Activated CD4-positive, alpha-beta T cell treated with anti-CD3 and anti-CD28 coated beads for 1 hour (primary cell): Measurements from ENCODE around the gene ADGRD1.

Experiments
- DNase-seq: peaks from one replicate; pipeline ENCODE4 v3.0.0-alpha.2; 2020

Gene ADGRD1

GRCh38 chr12:131093971-131094830 lies 140.5 kb downstream of the ADGRD1 start:
- DNase-seq, result no peak

- no peak for DNase-seq
Measured at GRCh38 chr12:131094831-131095805, 141.4 kb downstream of the ADGRD1 start.

- DNase-seq, result no peak
Measured at GRCh38 chr12:131095826-131096680, 142.3 kb downstream of the ADGRD1 start.

- no peak for DNase-seq
Measured at GRCh38 chr12:131096681-131097181, 143.0 kb downstream of the ADGRD1 start.

GRCh38 chr12:131097202-131098177 lies 143.8 kb downstream of the ADGRD1 start:
- no peak for DNase-seq

- DNase-seq, result no peak
Measured at GRCh38 chr12:131098178-131098981, 144.7 kb downstream of the ADGRD1 start.

- DNase-seq, result no peak
Measured at GRCh38 chr12:131100031-131100674, 146.4 kb downstream of the ADGRD1 start.

GRCh38 chr12:131101006-131101405 lies 147.3 kb downstream of the ADGRD1 start:
- DNase-seq, result no peak

GRCh38 chr12:131101703-131102492 lies 148.2 kb downstream of the ADGRD1 start:
- no peak for DNase-seq

- no peak for DNase-seq
Measured at GRCh38 chr12:131102493-131102931, 148.8 kb downstream of the ADGRD1 start.

GRCh38 chr12:131102991-131103668 lies 149.4 kb downstream of the ADGRD1 start:
- no peak for DNase-seq

GRCh38 chr12:131103669-131104462 lies 150.2 kb downstream of the ADGRD1 start:
- DNase-seq, result no peak

GRCh38 chr12:131104463-131105350 lies 151.0 kb downstream of the ADGRD1 start:
- DNase-seq, result peak; percentile 64

GRCh38 chr12:131105351-131105735 lies 151.6 kb downstream of the ADGRD1 start:
- DNase-seq, result no peak

- DNase-seq, result peak; percentile 11
Measured at GRCh38 chr12:131105736-131106348, 152.1 kb downstream of the ADGRD1 start.
